HuH-7.5 (cell line): Measurements from ENCODE around the gene NTSR1.

ENCODE experiments used
- DNase-seq: peaks from one replicate; pipeline ENCODE4 v3.0.0; 2011; ENCODE audit warnings: low spot score

Gene NTSR1

GRCh38 chr20:62709537-62709905 lies 885 bp downstream of the NTSR1 start:
- no peak for DNase-seq

GRCh38 chr20:62710221-62710885 lies 1.7 kb downstream of the NTSR1 start:
- no peak for DNase-seq

GRCh38 chr20:62710886-62711702 lies 2.5 kb downstream of the NTSR1 start:
- DNase-seq: no peak

GRCh38 chr20:62711703-62712101 lies 3.1 kb downstream of the NTSR1 start:
- no peak for DNase-seq

- DNase-seq: no peak
Measured at GRCh38 chr20:62712606-62713005, 4.0 kb downstream of the NTSR1 start.

GRCh38 chr20:62714006-62714405 lies 5.4 kb downstream of the NTSR1 start:
- no peak for DNase-seq

GRCh38 chr20:62714799-62715198 lies 6.2 kb downstream of the NTSR1 start:
- no peak for DNase-seq

- DNase-seq: no peak
Measured at GRCh38 chr20:62715201-62715600, 6.6 kb downstream of the NTSR1 start.

GRCh38 chr20:62716198-62716940 lies 7.7 kb downstream of the NTSR1 start:
- DNase-seq: no peak

- no peak for DNase-seq
Measured at GRCh38 chr20:62716941-62717310, 8.3 kb downstream of the NTSR1 start.

GRCh38 chr20:62717933-62718332 lies 9.3 kb downstream of the NTSR1 start:
- DNase-seq: no peak

- no peak for DNase-seq
Measured at GRCh38 chr20:62718546-62718945, 9.9 kb downstream of the NTSR1 start.

GRCh38 chr20:62719250-62719935 lies 10.8 kb downstream of the NTSR1 start:
- no peak for DNase-seq

GRCh38 chr20:62721511-62722370 lies 13.1 kb downstream of the NTSR1 start:
- DNase-seq: no peak

- no peak for DNase-seq
Measured at GRCh38 chr20:62722627-62723026, 14.0 kb downstream of the NTSR1 start.

- no peak for DNase-seq
Measured at GRCh38 chr20:62723351-62723750, 14.7 kb downstream of the NTSR1 start.

GRCh38 chr20:62723768-62724450 lies 15.3 kb downstream of the NTSR1 start:
- no peak for DNase-seq

- no peak for DNase-seq
Measured at GRCh38 chr20:62724692-62725595, 16.3 kb downstream of the NTSR1 start.

- no peak for DNase-seq
Measured at GRCh38 chr20:62725596-62726268, 17.1 kb downstream of the NTSR1 start.
